HepG2 (cell line): ENCODE data around the gene IL1RAPL2. TPM values are rescaled to one million over a fixed set of nuclear protein-coding genes. Genes with fewer than 3 reads are reported as not detected.
"Not testable (repeated sequence)": the region's sequence is repeated elsewhere in the genome, so short reads cannot be mapped to it uniquely, and the experiment has no call there.

ENCODE experiments used
- ATAC-seq: fragments of 200-7000 bp; cut with Tn5 transposase; 3 replicates; pipeline ENCODE4 v1.9.1; 2020; ENCODE audit warnings: mild to moderate bottlenecking, moderate library complexity
- BruUV-seq: library from RNA; stranded (reverse); fragments of 400-500 nt; replicated peaks from 2 replicates; lab custom pipeline; 2021; lab: Mats Ljungman, UMichigan
- CTCF ChIA-PET: fragments of 300-600 bp; formaldehyde crosslinking; extraction: SDS; loops from one replicate; lab custom pipeline; 2021; ENCODE audit warnings: low total read pairs, inconsistent platforms, low intra/inter-chr PET ratio; lab: Yijun Ruan, JAX
- POLR2A ChIA-PET: fragments of 350-600 bp; sonication (Branson Sonifier 250); formaldehyde crosslinking; loops from one replicate; lab custom pipeline; 2020; ENCODE audit warnings: antibody characterized with exemption, inconsistent platforms; lab: Yijun Ruan, JAX
- DNase-seq: peaks from one replicate; pipeline ENCODE4 v3.0.0-alpha.2; 2015; ENCODE audit warnings: low spot score
- FAIRE-seq: peaks from 3 replicates; lab custom pipeline; 2011; peaks lifted over from hg19 to GRCh38; lab: Jason Lieb, UNC
- H2AFZ ChIP-seq: one replicate; pipeline ENCODE4 v1.6.1; 2011; ENCODE audit warnings: low read length, inconsistent platforms
- H3K27ac ChIP-seq: fragments of 300-600 bp; 3 replicates; pipeline ENCODE4 v1.8.0; 2011; ENCODE audit warnings: mixed run types, mild to moderate bottlenecking, mixed read lengths, low read length, inconsistent platforms; ENCODE audit not compliant: insufficient read depth; ENCODE audit errors: extremely low read length
- H3K27me3 ChIP-seq, 2 experiments: fragments of 200-600 bp in 1 of 2; 2 replicates in 1 of 2; 3 replicates in 1 of 2; pipeline versions ENCODE4 v1.6.0 to v1.8.0; 2011; ENCODE audit warnings: low read length in 2 of 2, mild to moderate bottlenecking in 2 of 2, moderate library complexity in 2 of 2, inconsistent platforms in 1 of 2; ENCODE audit not compliant: insufficient read depth in 2 of 2, control insufficient read depth in 1 of 2
- H3K36me3 ChIP-seq, 2 experiments: fragments of 200-600 bp in 1 of 2; replicated peaks in 1 of 2; 2 replicates in 1 of 2; 3 replicates in 1 of 2; pipeline versions ENCODE4 v1.5.1 to v1.8.0; 2011; ENCODE audit warnings: low read length in 2 of 2, inconsistent platforms in 1 of 2; ENCODE audit not compliant: insufficient read depth in 2 of 2, control insufficient read depth in 1 of 2
- H3K4me1 ChIP-seq: 2 replicates; pipeline ENCODE4 v1.5.1; 2012; ENCODE audit warnings: low read length, inconsistent platforms; ENCODE audit not compliant: insufficient read depth
- H3K4me2 ChIP-seq: 2 replicates; pipeline ENCODE4 v1.6.0; 2011; ENCODE audit warnings: low read depth, low read length, inconsistent platforms
- H3K4me3 ChIP-seq, 3 experiments: fragments of 200-600 bp in 1 of 3; sonication (generic), shearing (Covaris generic) in 1 of 3; replicated peaks in 1 of 3; 2 replicates each; pipeline ENCODE4 v1.5.1; 2011 to 2016; ENCODE audit warnings: low read length in 3 of 3, inconsistent platforms in 2 of 3, low read depth in 2 of 3, mild to moderate bottlenecking in 2 of 3, control low read depth in 1 of 3, mixed read lengths in 1 of 3; ENCODE audit not compliant: insufficient read depth in 1 of 3
- H3K79me2 ChIP-seq: one replicate; pipeline ENCODE4 v1.6.1; 2011; ENCODE audit warnings: low read length, inconsistent platforms; ENCODE audit not compliant: insufficient read depth
- H3K9ac ChIP-seq: 2 replicates; pipeline ENCODE4 v1.6.0; 2011; ENCODE audit warnings: mild to moderate bottlenecking, low read depth, low read length, inconsistent platforms; ENCODE audit not compliant: insufficient read depth
- H3K9me3 ChIP-seq: 2 replicates; pipeline ENCODE4 v1.5.1; 2012; ENCODE audit warnings: mild to moderate bottlenecking, low read length
- H4K20me1 ChIP-seq: 2 replicates; pipeline ENCODE4 v1.6.0; 2011; ENCODE audit warnings: inconsistent platforms, mild to moderate bottlenecking, low read length, moderate library complexity; ENCODE audit not compliant: insufficient read depth
- ATF7 ChIP-seq, 2 experiments: fragments of 450-650 bp in 1 of 2; sonication (generic) in 1 of 2; formaldehyde crosslinking in 1 of 2; IDR thresholded peaks; 2 replicates each; pipeline versions ENCODE4 v1.4.0 to v1.6.1; 2016 to 2020; ENCODE audit warnings: antibody characterized with exemption in 1 of 2, mild to moderate bottlenecking in 1 of 2, missing genetic modification reagents in 1 of 2
- GABPB1 ChIP-seq: IDR thresholded peaks from 2 replicates; pipeline ENCODE4 v1.6.1; 2016; ENCODE audit warnings: mild to moderate bottlenecking, missing genetic modification reagents, moderate library complexity, missing compliant biosample characterization
- NFE2L2 ChIP-seq: fragments of 150-350 bp; IDR thresholded peaks from 2 replicates; pipeline ENCODE4 v1.6.1; 2014; ENCODE audit warnings: low read length
- POGK ChIP-seq: sonication (generic); formaldehyde crosslinking; conservative IDR thresholded peaks from 2 replicates; pipeline ENCODE4 v1.8.0; 2022; ENCODE audit warnings: mild to moderate bottlenecking, moderate library complexity, missing genetic modification reagents
- THYN1 ChIP-seq: sonication (generic); formaldehyde crosslinking; IDR thresholded peaks from 2 replicates; pipeline ENCODE4 v1.8.1; 2023; ENCODE audit warnings: low read depth, mild to moderate bottlenecking, moderate library complexity, missing genetic modification reagents, borderline replicate concordance
- WGBS: methylation state at CpG from one replicate; pipeline ENCODE4 v1.1.6; 2017; ENCODE audit warnings: low lambda C conversion rate; 5-methylcytosine and 5-hydroxymethylcytosine counted together
- in situ Hi-C: cut with HindIII; loops from 2 replicates; pipeline ENCODE4 v1.10.0; 2017; ENCODE audit warnings: low pct_unique_long_range_greater_than_20kb; ENCODE audit not compliant: extremely low pct_ligation_motif_present
- intact Hi-C: fragments of 100-400 bp; cut with micrococcal nuclease; formaldehyde crosslinking; loops from one replicate; pipeline ENCODE4 v1.10.0; 2022; ENCODE audit not compliant: unreplicated experiment
- polyA plus RNA-seq, 8 experiments: library from polyadenylated mRNA; depleted of rRNA in 3 of 8; stranded (reverse) in 7 of 8; unstranded in 1 of 8; fragments of >200 nt; fragmentation: Illumina TruSeq in 4 of 8; extraction: Trizol in 4 of 8; gene quantifications; 2 replicates each; pipeline versions ENCODE4 v1.2.1 to v1.2.3, GENCODE V29; 2011 to 2016; ENCODE audit warnings: low read depth in 4 of 8, missing spikeins in 1 of 8, mixed read lengths in 1 of 8; ENCODE audit not compliant: insufficient read depth in 1 of 8
- total RNA-seq, 5 experiments: library from RNA; depleted of rRNA; stranded (reverse); fragments of >200 nt; fragmentation: Illumina TruSeq; extraction: Trizol; gene quantifications; 2 replicates each; pipeline ENCODE4 v1.2.3, GENCODE V29; 2016; ENCODE audit warnings: low read depth in 1 of 5

Gene IL1RAPL2
- total and polyA plus RNA-seq, 2 of the 13 experiments (the other 11 are each of a cell fraction or from before 2014, with no cell fraction given) = not detected

- TF ChIP-seq POGK (CRISPR knock-in tag) = no peak
- no peak for TF ChIP-seq GABPB1 (CRISPR knock-in tag)
These were observed 451.6 kb downstream of the IL1RAPL2 start (continued) for GRCh38 chrX:105017641-105018040.

- ChIA-PET CTCF (no interaction called here), POLR2A (no interaction called here)
- no TSS peak for BruUV-seq
- FAIRE-seq = no peak
- Histone ChIP-seq H3K9me3 (no peaks in the 10 kb centered on the region), H4K20me1 (no peaks in the 10 kb centered on the region), H3K27ac (no peak overlapping the region), H2AFZ (no peak overlapping the region), H3K9ac (no peak overlapping the region)
- intact Hi-C loops = no loop called here
- 0% methylated on average over 1 of the region's 1 CpG for WGBS
- 0 out of 2 replicates have a peak, but pooled peaks have one; percentile 13 for TF ChIP-seq NFE2L2
- no peak for TF ChIP-seq THYN1 (CRISPR knock-in tag)
- TF ChIP-seq, all 625 proteins: peak for 1
- H3K79me2 ChIP-seq = no peaks in the 10 kb centered on the region
- no peaks in the 10 kb centered on the region for H3K4me1 ChIP-seq
- DNase-seq (no peak), ATAC-seq (no peak)
- H3K36me3 ChIP-seq = no peaks in the 10 kb centered on the region
- in situ Hi-C loops = no loop called here
- H3K27me3 ChIP-seq = no peaks in the 10 kb centered on the region
- H3K4me3 ChIP-seq = no peak overlapping the region
- no peak overlapping the region for H3K4me2 ChIP-seq
These were observed 452.9 kb downstream of the IL1RAPL2 start for GRCh38 chrX:105018865-105019264.

GRCh38 chrX:105028962-105029361 lies 463.0 kb downstream of the IL1RAPL2 start:
- in situ Hi-C loops; H4K20me1 ChIP-seq; H3K27me3 ChIP-seq; H3K36me3 ChIP-seq; ATAC-seq; H3K27ac ChIP-seq; H3K9me3 ChIP-seq; intact Hi-C loops; H3K79me2 ChIP-seq; H3K4me1 ChIP-seq; POLR2A ChIA-PET; DNase-seq; FAIRE-seq; H3K4me2 ChIP-seq; TF ChIP-seq ATF7 (CRISPR knock-in tag; IDR thresholded peaks at IDR 0.05): not testable (repeated sequence)
- WGBS = 0% methylated on average over 3 of the region's 3 CpGs
- TF ChIP-seq ATF7 (IDR thresholded peaks at IDR 0.05) = peak; percentile 66
- TF ChIP-seq, all 625 proteins: peak for 1; not testable (repeated sequence) for 624
- H2AFZ ChIP-seq, H3K9ac ChIP-seq, BruUV-seq, CTCF ChIA-PET, H3K4me3 ChIP-seq: not testable (repeated sequence)
